B cell (primary cell): ENCODE data around the gene ELMO1.

Experiments
- CTCF ChIP-seq: fragments of 200-600 bp; IDR thresholded peaks from one replicate; pipeline ENCODE4 v1.8.0; 2022; ENCODE audit warnings: antibody characterized with exemption, mild to moderate bottlenecking
- EZH2 ChIP-seq: IDR thresholded peaks from 2 replicates; pipeline ENCODE4 v1.6.1; 2012; ENCODE audit warnings: borderline replicate concordance, low read depth, mild to moderate bottlenecking, moderate library complexity, low read length; ENCODE audit not compliant: insufficient read depth, poor library complexity, severe bottlenecking

- TF ChIP-seq CTCF (no peak), EZH2 (no peak)
Measured at GRCh38 chr7:37428681-37429434, 19.8 kb downstream of the ELMO1 start.
